ENCODE measurements around the gene CADPS.
"Not testable (repeated sequence)": the region's sequence is repeated elsewhere in the genome, so short reads cannot be mapped to it uniquely, and the experiment has no call there.

Gene CADPS

DNA sequence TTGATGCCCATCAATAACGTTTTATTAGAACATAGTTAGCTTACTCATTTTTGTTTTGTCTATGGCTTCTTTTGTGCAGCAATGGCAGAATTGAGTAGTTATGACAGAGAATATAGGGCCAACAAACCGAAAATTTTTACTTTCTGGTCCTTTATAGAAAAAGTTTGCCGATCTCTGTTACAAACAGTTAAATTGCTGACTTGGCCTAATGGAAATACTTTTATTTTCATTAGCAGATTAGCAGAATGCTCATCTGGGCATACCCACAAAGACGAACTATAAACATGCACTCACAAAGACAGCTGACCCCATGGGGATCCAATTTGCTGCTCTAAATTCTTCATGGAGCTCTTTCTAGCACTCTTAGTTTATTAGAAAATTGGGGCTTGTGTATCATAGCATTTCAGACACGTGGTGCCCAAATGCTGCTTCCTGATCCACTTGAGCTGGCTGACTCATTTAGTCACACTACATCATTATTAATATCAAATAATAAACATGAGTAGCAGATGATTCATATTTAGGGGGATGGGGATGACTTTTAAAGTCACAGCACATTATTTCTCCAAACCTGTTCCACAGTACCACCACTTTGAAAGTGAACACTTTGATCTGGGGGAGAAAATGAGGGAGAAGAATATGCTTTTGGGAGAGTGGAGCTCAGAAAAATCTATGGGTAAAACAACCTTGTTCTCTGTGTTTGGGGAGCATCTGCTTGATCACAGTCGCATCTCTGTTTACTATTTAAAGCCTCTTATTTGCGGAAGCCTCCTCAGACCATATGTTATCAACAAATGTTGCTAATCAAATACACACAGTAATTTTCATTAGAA is 273.8 kb downstream of the CADPS start:
- peak; percentile 37 for DNase-seq (ENCODE audit: low spot score)
- peak; percentile 56 for FAIRE-seq

- FAIRE-seq: no peak
Observed at GRCh38 chr3:62600033-62600432, 275.2 kb downstream of the CADPS start.

DNA sequence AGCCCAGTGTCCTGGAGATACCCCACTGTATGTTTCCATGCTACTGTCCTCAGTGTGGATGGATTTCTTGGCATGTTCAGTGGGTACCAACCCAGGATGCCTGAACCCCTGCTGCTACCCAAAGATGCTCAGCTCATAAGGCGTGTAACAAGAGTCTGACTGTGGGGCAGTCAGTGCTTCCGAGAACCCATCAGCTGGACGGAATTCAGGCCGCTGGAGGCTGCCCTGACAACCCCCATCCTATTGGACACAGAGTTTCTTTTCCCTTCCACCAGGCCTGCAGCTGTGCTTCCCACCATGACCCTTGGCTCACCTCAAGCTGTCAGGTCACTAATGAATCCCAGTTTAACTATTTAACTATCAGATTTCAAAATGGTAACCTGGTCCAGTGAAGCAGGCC is 277.7 kb downstream of the CADPS start:
- no peak for FAIRE-seq
- DNase-seq (ENCODE audit: low spot score): no peak

More at GRCh38 chr3:62600033-62600432, 275.2 kb downstream of the CADPS start:
- no peak for DNase-seq (ENCODE audit: low spot score)

DNA sequence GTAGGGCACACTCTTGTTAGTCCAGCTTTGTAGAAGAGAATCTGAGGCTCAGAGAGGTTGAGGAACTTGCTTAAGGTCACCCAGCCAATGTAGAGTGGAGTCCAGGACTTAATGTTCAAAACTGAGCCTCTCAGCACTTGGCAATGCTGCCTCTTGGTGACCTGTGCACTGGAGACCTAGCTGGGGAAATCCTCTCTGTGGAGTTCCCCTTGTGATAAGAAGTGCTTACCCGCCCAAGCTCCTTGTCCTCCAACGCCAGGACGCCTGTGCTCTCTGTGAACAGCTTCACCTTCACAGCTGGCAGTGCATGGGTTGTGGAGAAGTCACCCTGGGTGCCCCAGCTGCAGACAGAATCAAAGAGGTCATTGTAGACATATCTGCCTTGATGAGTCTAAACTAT is 282.8 kb downstream of the CADPS start:
- FAIRE-seq: no peak
- no peak for DNase-seq (ENCODE audit: low spot score)

DNA sequence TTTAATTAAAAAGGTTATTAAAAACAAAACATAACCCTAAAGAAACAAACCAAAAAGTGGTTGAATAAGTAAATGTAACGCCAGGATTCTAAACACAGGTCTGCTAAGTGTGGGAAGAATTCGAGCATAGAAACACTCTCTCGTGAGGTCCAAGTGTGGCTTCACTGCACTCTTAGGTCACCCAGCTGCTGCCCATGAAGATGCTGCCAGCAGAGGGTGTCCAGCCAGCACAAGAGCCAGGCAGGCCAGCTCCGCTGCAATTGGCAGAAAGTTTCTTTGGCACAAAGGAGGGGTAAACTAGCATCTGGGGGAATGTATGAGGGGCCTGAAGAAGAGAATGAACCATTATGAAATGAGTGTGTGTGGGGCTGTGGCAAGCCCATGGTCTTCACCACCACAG is 286.1 kb downstream of the CADPS start:
- no peak for DNase-seq (ENCODE audit: low spot score)
- no peak for FAIRE-seq

GRCh38 chr3:62587579-62588031 is 287.6 kb downstream of the CADPS start:
- DNase-seq (ENCODE audit: low spot score): peak; percentile 81
- peak; percentile 97 for FAIRE-seq

DNA sequence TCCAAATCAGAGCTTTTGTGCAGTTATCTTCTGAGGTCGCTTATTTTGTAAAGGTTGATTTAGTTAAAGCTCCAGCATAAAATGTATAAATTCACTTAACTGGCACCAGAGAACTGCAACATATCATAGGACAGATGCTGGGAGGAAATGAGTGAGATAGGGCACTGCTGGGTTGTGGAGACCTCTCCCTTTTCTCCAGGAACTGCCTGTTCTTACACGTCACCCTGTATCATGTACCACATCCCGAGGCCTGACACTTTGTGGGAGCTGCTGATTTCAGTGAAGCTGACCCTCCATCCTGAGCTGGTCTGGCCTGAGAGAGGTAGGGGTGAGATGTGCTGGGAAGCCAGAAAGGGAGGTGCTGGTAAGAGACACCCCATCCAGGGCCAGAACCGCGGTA is 288.0 kb downstream of the CADPS start:
- DNase-seq (ENCODE audit: low spot score) (no peak), FAIRE-seq (peak; percentile 77)

GRCh38 chr3:62586356-62586755 is 288.9 kb downstream of the CADPS start:
- DNase-seq (ENCODE audit: low spot score) (no peak), FAIRE-seq (no peak)

DNA sequence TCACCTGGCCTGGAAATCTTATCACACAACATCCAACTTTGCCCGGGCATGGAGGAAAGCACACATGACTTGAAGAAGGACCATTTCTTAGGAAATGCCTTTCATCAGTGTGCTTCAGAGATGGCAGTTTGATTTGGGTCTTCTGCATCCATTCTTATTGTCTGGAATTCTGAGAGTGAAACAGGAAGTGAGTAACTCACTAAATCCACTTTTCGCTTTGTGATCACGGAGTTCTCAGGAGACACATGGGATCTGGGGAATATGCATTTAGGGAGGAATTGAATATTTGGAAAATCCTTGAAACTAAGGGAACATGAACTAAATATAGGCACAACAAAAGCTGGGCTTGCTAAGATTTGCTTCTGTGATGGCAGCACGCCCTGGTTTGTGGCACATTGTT is 289.4 kb downstream of the CADPS start:
- FAIRE-seq: no peak

DNA sequence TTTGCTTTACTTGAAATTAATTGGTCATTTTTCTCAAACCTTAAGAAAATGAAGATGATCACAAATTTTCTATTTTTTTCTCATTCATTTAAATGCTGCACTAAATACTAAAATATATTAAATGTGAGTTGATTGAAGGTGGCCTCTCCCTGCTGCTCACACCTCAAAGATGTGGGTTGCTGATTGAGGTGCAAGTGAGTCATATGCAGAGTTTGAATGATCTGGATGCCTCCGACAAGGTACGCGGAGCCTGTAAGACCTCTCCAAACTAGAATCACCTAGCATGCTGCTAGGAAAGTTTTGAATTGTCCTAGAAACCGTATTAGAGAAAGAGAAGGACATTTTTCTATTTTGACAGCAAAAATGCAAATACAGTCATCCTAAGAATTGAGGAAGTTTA is 290.6 kb downstream of the CADPS start:
- DNase-seq (ENCODE audit: low spot score): no peak
- no peak for FAIRE-seq

More for the DNA sequence above, 289.4 kb downstream of the CADPS start:
- no peak for DNase-seq (ENCODE audit: low spot score)

- DNase-seq (ENCODE audit: low spot score) (no peak), FAIRE-seq (no peak)
Observed at GRCh38 chr3:62582495-62583172, 292.6 kb downstream of the CADPS start.

GRCh38 chr3:62580485-62580884 is 294.7 kb downstream of the CADPS start:
- not testable (repeated sequence) for DNase-seq (ENCODE audit: low spot score); FAIRE-seq

- FAIRE-seq: no peak
- DNase-seq (ENCODE audit: low spot score): no peak
Observed at GRCh38 chr3:62577153-62577552, 298.1 kb downstream of the CADPS start.

DNA sequence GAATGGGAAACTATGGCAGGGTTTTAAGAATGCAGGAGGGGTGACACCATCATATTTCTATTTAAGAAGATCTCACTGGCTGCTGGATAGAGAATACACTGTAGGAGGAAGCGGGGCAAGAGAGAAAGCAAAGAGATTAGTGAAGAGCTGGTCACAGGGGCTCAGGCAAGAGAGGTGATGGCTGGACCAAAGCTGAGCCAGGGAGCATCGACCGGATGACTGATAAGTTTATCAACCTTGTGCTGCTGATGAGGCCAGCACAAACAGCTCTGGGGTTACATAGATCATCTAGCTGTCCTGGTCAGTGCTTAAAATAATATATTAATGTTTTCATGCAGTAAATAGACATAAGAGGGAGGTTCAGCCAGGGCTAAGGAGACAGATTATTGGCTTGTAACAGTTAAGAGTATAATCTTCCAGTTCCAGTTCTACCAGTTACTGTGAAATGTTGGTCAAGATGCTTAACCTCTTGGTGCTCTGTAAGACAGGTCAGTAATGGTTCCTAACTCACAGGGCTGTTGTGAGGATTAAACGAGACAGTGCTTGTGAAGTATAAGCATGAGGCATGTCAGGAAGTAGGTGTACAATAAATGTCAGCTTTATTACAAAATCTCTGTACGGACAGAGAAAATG is 300.8 kb downstream of the CADPS start:
- FAIRE-seq (no peak), DNase-seq (ENCODE audit: low spot score) (no peak)

GRCh38 chr3:62571916-62572315 is 303.3 kb downstream of the CADPS start:
- DNase-seq (ENCODE audit: low spot score): no peak
- no peak for FAIRE-seq

DNA sequence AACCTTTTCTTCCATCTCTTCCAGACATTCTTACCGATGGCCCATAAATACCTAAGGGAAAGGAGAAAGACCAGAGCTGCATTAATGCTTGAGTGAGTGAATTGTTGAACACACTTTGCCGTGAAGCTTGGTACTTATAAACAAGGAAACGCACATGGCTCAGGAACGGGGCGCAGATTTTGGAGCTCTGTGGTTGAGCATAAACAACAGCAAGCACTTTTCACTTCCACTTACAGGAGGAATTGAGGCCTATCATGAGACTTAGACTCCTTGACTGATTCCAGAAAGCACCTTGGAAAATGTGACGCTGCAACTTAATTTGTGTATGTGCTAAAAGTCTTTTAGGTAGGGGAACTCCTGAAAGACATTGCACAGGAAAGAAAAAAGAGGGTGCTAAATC is 304.3 kb downstream of the CADPS start:
- DNase-seq (ENCODE audit: low spot score): no peak
- FAIRE-seq: no peak

GRCh38 chr3:62569609-62570008 is 305.6 kb downstream of the CADPS start:
- DNase-seq (ENCODE audit: low spot score): no peak
- no peak for FAIRE-seq

- FAIRE-seq: no peak
Observed at GRCh38 chr3:62567097-62568021, 307.9 kb downstream of the CADPS start.

DNA sequence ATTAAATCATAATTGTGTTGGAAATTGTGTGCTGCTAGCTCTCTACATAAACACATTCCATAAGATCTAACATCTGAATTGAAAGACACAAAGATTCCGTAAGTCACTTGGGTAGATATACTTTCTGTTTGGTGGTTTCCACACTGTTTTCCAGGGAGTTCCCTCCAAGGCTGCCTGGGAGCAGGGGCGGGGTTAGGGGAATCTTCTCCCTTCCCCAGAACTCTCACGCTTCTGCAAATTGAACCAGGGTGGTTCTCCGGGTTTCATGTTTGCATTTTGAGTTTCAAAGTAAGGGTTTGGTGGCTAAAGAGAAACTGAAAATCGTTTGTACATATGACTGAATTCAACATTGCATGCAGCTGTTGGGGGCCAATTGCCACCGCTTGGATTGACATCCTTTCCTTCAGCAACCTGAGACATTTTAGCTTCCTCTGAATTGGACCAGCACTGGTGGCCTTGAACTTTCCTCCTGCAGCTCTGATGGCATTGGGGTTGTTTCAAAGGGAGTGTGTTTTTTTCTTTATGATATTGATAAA is 309.1 kb downstream of the CADPS start:
- FAIRE-seq (no peak), DNase-seq (ENCODE audit: low spot score) (no peak)

More at GRCh38 chr3:62567097-62568021, 307.9 kb downstream of the CADPS start:
- DNase-seq (ENCODE audit: low spot score): peak; percentile 81

GRCh38 chr3:62562596-62562995 is 312.6 kb downstream of the CADPS start:
- DNase-seq (ENCODE audit: low spot score) (no peak), FAIRE-seq (no peak)

DNA sequence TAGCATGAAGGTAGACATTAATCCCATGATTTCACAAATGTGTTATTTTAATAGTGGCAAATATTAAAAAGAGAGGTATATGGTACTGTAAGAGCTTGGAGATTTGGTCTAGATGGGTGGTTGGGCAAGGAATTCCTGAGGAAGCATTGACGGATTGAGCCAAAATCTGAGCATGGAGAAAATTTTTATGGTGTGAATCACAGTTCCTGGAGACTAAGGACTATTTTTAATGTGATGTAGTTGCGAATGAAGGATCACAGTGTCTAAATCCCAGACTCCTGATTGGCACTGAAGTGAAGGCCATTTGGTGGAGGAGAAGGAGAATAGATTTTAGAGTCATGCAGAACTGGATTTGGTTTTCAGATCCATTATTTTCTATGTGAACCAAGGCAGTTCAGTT is 313.2 kb downstream of the CADPS start:
- peak; percentile 55 for DNase-seq (ENCODE audit: low spot score)
- FAIRE-seq: no peak
